Activated CD8-positive, alpha-beta memory T cell treated with anti-CD3 and anti-CD28 coated beads, Interleukin-2, amount 50 U/mL, for 1 hour (primary cell): ENCODE measurements around the gene SLC25A41.

ENCODE experiments used
- DNase-seq: peaks from one replicate; pipeline ENCODE4 v3.0.0-alpha.2; 2020; ENCODE audit errors: extremely low read depth

The SLC25A41 gene

DNA sequence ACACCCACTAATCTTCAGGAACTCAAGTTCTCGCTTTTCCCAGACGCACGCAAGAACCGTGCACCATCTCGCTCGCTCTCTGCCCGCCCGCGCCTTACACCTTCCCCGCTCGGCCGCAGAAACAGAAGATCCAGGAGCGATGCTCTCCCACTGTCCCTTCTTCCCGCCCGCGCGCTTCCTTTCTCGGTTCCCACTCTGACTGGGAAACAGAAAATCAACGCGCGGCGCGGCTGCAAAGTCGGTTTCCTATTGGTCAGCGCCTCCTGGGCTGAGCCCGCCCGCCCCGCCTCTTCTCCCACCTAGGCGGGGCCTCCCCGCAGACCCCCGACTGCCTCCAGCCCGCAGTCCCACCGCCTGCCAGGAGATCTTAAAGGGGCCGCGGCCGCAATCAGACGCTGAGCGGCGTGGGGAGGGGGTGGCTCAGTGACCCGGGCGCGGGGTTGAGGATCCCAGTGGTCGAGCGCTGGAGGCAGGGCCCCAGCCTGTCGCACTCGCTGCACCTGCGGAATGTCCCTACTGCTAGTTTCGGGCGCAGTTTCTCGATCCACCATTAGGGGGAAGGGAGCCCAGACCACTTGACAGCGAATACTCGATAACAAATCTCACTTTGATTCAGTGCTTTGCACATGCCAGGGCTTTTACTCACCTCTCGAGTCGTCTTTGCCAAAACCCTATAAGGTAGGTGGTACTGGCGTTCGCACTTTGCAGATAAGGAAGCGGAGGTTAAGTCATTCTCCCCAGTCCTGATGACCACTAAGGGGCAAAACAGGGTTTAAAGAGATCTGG, 26.7 kb upstream of the SLC25A41 start:
- peak; percentile 91 for DNase-seq

DNA sequence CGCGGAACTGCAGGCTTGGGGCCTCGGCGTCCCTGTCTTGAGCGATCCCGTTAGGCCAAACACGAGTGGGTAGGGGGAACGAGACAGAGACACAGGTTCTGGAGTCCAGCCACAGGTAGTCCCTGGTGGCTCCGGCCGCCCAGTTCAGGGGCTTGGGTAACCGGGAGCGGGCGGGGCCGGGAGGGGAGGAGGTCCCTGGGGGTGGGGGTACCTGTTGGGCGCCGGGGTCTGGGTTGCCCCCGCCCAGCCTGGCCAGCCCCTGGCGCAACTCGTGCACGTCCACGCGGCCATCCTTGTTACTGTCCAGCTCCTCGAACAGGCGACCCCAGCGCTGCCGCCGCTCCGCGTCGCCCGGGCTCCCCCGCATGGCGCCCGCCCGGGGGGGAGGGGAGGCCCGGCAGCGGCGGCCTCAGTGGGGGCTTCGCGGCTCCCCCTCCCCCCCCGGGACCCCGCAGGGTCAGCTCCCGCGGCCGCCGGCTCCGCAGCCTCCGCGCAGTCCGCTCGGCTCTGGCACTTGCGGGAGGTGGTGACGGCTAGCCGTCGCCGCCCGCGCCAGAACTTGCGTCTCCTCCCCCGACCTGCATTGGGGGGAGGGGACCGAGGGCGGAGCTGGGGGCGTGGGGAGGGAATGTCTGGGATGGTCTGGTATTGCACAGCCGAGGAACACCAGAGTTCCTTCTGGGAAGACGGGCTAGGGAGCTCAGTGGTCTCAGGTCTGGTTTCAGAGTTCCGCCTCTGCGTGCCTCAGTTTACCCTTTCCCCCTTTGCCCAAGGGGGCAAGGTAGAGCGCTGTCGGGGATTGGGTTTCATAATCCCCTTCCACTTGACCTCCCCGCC, 25.9 kb upstream of the SLC25A41 start, which contains the start of gene SLC25A23:
SLC25A23 (minus strand) TSS at position 531 of the 837 bp plus-strand sequence; CDS start at position 367, 164 bp downstream.
- DNase-seq = no peak

- no peak for DNase-seq
These were observed 25.2 kb upstream of the SLC25A41 start for GRCh38 chr19:6458695-6459261.

DNA sequence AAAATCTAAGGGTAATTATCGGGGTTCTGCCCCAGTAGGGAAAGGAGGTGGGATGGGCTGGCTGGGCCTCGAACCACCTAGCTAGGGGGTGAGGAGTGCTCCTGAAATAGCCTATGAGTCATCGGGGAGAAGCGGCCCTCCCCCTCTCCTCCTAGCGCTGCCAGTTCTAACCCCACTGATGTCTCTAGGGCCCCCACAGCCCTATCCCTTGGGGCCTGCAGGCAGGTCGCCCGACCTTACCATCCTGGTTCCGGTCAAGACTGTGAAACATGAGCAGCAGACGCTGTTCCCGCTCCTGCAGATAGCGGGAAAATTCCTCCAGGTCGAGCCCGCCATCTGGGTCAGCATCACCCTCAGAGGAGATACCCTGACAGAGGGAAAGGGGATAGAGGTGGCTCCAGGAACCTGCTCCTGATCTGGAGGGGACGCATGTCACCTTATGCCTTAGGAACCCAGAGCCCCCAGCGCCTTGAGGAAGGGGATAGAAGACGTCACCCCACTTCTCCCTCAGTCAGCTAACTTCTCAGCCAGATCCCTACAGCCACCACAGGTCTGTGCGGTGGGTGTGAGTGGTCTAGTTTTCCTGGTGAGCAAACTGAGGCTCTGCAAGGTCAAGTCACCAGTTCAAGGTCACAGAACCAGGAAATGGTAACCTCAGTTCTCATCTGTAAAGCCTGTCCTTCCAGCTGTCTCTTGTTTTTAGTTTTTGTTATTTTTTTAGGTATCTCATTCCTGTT, 24.6 kb upstream of the SLC25A41 start:
- no peak for DNase-seq

DNA sequence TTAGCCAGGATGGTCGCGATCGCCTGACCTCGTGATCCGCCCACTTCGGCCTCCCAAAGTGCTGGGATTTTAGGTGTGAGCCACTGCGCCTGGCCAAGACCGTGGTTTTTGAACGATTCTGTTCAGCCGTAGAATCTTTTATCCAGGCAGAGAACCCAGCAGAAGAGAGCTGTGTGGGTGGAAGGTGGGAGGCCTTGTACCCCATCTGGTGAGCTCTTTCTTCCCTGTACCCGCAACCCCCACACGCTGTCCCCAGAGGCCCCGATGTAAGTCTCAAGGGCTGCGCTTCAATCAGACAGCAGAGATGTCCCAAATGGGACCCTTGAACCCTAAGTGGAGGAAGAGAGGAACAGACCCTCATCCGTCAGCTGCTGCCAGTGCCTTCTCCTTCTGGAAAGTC, 22.4 kb upstream of the SLC25A41 start:
- no peak for DNase-seq

- no peak for DNase-seq
These were observed 20.5 kb upstream of the SLC25A41 start for GRCh38 chr19:6453951-6454565.

DNA sequence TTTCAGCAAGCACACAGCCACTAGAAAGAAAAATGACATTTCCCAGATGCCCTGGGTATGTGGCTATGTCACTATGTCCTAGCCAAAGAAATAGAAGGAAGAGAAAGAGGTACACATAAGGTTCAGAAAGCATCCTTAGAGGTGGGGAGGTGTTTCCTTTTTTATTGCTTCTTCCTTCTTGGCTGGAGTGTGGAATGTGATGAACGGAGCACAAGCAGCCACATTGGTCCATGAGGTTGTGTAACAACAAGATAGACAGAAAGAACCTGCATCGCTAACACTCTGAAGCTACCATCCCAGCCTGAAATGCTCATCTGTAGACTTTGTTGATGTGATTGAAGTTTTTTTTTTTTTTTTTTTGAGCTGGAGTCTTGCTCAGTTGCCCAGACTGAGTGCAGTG, 19.3 kb upstream of the SLC25A41 start:
- no peak for DNase-seq

- DNase-seq = no peak
These were observed 18.7 kb upstream of the SLC25A41 start for GRCh38 chr19:6452223-6452614.

DNA sequence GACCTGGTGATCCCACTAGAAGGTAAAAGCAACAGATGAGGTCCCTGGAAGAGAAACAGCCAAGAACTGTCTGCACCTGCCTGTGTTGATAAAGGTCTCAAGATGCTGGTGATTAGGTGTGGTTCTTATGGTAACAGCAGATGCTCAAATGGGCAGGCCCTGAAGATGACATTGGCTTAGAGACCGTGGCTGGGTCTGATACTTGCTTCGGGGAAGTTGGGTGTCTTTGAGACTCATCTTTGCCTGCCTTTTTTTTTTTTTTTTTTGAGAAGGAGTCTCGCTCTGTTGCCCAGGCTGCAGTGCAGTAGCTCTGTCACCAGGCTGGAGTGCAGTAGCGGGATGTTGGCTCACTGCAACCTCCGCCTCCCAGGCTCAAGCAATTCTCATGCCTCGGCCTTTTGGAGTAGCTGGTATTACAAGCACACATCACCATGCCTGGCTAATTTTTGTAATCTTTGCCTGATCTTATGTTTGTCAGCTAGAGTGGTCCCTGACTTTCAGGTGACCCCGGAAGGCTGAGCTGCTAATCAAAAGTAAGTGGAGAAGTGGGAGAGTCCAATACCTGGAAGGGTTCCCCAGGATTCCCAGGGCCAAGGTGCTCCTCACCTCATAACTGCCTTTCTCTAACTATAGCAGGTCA, 18.1 kb upstream of the SLC25A41 start:
- no peak for DNase-seq

GRCh38 chr19:6450166-6450565, 16.6 kb upstream of the SLC25A41 start:
- no peak for DNase-seq

DNA sequence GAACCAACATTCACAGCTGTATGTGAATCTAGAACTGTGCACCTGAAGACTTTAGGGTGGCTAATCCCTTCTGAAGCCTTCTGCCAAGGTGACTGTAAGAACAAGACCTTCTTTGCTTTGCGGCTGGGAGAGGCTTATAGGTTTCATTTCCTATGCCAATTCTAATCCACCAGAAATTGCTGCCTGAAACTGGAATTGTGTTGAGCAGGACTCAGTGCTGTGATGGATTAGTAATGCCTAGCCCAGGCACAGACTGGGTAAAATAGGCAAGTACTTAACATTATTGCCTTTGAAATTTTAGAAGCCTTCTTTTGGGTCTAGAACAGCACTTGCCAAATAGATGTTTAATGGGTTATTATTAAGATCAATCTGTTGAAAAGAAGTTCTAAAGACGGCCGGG, 14.5 kb upstream of the SLC25A41 start:
- no peak for DNase-seq

DNA sequence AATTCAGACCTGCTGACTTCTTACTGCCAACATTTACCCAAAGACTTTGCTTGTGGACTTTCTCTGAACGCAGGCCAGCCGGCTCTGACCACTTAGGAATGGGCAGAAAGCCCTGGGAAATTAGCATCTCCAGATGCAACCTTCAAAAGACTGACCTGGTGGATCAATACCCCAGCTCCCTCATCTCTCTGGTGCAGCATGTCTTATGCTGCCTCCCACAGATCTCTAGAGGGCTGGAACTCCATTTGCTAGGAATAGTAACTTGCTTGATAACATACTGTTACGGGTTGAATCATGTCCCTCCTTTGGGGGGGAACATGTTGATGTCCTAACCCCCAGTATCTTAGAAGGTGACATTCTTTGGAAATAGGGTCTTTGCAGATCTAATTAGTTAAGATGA, 12.9 kb upstream of the SLC25A41 start:
- no peak for DNase-seq

- DNase-seq = no peak
These were observed 10.4 kb upstream of the SLC25A41 start for GRCh38 chr19:6443986-6444385.

DNA sequence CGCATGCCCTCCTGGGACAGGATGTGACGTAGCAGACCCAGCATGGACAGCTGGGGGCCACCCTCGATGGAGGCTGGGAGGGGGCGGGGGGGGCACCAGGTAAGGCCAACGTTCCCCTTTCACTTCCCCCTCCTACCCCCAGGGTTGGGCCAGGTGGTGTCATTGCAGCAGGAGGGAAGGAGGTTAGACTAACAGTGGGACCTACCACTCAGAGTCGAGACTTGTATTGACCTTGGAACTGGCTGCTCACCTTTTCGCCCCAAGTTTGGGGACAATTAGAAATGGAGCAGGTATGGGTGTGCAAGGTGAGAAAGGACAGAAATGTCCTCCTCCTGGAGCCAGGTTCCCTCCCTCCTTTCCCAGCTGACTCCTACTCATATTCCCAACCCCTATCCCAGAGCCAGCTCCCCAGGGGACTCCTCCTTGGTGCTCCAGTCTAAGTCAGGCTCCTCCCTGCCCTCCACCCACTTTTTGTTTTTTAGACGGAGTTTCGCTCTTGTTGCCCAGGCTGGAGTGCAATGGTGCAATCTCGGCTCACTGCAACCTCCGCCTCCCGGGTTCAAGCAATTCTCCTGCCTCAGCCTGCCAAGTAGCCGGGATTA, 8.6 kb upstream of the SLC25A41 start:
- DNase-seq = no peak

GRCh38 chr19:6440905-6441304, 7.3 kb upstream of the SLC25A41 start:
- DNase-seq = no peak

- no peak for DNase-seq
These were observed 6.2 kb upstream of the SLC25A41 start for GRCh38 chr19:6439743-6440142.

DNA sequence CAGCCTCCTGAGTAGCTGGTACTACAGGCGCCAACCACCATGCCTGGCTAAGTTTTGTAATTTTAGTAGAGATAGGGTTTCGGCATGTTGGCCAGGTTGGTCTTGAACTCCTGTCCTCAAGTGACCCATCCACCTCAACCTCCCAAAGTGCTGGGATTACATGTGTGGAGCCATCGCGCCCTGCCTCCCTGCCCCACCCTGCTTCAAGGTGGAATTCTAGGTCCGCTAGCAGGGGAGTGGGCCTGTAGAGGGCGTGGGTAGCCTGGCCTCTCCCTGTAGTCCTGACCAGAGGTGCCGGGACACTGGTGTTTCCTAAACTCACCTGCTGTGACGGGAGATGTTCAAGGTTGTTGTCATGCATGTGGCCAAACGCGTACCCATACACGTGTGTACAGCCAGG, 398 bp downstream of the SLC25A41 start:
- DNase-seq = no peak

DNA sequence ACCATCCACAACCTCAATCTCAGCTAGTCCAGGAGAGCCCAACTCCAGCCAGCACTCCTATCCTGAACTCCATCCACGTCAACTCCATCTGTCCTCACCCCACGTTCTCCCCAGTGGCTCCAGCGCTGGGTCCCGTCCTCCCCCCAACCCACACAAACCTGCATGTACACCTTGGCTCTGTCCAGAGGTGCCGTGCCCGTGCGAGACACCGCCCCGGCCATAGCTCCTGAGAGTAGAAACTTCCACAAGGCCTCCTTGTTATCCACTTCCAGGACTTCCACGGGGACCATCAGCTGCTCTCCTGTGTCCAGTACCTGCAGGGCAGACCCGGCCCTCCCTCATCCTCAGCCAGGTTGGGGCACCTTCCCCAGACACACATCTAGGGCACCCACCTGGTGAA, 1.7 kb downstream of the SLC25A41 start:
- no peak for DNase-seq

GRCh38 chr19:6429419-6430221, 3.9 kb downstream of the SLC25A41 start:
- DNase-seq = no peak
